ENCODE data around the gene FAM120A. TPM values are rescaled to one million over a fixed set of nuclear protein-coding genes. Genes with fewer than 3 reads are reported as not detected.
A peak's percentile ranks its signal among the peaks of the same experiment; 100 is the strongest.

Gene FAM120A
- total and polyA plus RNA-seq, 2 of the 13 experiments (the other 11 are each of a cell fraction or from before 2014, with no cell fraction given): 41.3 to 44.4 TPM

DNA sequence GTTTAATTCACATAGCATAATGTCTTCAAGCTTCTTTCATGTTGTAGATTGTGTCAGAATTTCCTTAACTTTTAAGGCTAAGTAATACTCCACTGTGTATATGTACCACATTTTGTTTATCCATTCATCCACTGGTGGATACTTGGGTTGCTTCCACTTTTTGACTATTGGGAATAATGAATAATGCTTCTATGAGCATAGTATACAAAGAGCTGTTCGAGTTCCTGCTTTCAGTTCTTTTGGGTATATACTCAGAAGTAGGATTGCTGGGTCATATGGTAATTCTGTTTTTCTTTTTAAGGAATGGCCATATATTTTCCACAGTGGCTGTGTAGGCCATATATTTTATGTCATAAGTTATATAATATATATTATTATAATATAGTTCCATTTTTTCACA lies 5.5 kb downstream of the FAM120A start (continued):
- TF ChIP-seq, protein P1, sequence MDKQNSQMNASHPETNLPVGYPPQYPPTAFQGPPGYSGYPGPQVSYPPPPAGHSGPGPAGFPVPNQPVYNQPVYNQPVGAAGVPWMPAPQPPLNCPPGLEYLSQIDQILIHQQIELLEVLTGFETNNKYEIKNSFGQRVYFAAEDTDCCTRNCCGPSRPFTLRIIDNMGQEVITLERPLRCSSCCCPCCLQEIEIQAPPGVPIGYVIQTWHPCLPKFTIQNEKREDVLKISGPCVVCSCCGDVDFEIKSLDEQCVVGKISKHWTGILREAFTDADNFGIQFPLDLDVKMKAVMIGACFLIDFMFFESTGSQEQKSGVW (CRISPR knock-in tag; IDR thresholded peaks at IDR 0.05; ENCODE audit: borderline replicate concordance): no peak
- TF ChIP-seq, protein P2, sequence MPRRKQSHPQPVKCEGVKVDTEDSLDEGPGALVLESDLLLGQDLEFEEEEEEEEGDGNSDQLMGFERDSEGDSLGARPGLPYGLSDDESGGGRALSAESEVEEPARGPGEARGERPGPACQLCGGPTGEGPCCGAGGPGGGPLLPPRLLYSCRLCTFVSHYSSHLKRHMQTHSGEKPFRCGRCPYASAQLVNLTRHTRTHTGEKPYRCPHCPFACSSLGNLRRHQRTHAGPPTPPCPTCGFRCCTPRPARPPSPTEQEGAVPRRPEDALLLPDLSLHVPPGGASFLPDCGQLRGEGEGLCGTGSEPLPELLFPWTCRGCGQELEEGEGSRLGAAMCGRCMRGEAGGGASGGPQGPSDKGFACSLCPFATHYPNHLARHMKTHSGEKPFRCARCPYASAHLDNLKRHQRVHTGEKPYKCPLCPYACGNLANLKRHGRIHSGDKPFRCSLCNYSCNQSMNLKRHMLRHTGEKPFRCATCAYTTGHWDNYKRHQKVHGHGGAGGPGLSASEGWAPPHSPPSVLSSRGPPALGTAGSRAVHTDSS (CRISPR knock-in tag; conservative IDR thresholded peaks at IDR 0.05): no peak

DNA sequence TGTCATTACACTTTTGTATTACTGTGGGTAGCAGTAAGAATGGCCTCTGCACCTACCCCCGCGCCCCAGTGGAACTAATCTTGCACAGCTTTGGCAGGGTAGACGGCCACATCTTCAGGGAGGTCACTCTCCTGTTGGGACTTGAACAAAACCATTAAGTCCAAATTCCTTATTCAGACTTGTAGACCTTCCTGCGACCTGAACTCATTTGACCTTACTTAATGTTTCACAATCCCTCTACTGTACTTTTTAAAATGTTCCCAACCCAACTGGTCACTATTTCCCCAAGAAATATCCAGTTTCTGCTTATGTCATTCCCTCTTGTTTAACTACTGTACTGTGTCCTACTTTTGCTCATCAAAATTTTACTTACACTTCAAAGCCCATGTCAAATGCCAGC lies 7.2 kb downstream of the FAM120A start:
- peaks cover 43% of the 10 kb centered on the region for H4K20me1 ChIP-seq (ENCODE audit: insufficient read depth, low read length)
- H3K9ac ChIP-seq (ENCODE audit: insufficient read depth, low read depth, low read length): no peak overlapping the region
- intact Hi-C loops (cut with micrococcal nuclease; ENCODE audit: unreplicated experiment) (no loop called here), in situ Hi-C loops (cut with HindIII; ENCODE audit: extremely low pct_ligation_motif_present, low pct_unique_long_range_greater_than_20kb) (no loop called here)
- H3K79me2 ChIP-seq (ENCODE audit: insufficient read depth, low read length): peaks cover 98% of the 10 kb centered on the region
- H3K9me3 ChIP-seq (ENCODE audit: low read length): no peaks in the 10 kb centered on the region
- POLR2A ChIA-PET: no interaction called here
- H3K4me1 ChIP-seq (ENCODE audit: insufficient read depth, low read length): peaks cover 92% of the 10 kb centered on the region
- FAIRE-seq: no peak
- no peak for TF ChIP-seq ZNF782 (CRISPR knock-in tag; IDR thresholded peaks at IDR 0.05; ENCODE audit: borderline replicate concordance)
- 0 out of 2 replicates have a peak, but pooled peaks have one; percentile 8 for TF ChIP-seq RXRB (CRISPR knock-in tag; IDR thresholded peaks at IDR 0.05; ENCODE audit: borderline replicate concordance)
- TF ChIP-seq BHLHE40 (IDR thresholded peaks at IDR 0.05; ENCODE audit: low read length): no peak
- TF ChIP-seq, protein P3, sequence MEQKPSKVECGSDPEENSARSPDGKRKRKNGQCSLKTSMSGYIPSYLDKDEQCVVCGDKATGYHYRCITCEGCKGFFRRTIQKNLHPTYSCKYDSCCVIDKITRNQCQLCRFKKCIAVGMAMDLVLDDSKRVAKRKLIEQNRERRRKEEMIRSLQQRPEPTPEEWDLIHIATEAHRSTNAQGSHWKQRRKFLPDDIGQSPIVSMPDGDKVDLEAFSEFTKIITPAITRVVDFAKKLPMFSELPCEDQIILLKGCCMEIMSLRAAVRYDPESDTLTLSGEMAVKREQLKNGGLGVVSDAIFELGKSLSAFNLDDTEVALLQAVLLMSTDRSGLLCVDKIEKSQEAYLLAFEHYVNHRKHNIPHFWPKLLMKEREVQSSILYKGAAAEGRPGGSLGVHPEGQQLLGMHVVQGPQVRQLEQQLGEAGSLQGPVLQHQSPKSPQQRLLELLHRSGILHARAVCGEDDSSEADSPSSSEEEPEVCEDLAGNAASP (CRISPR knock-in tag; IDR thresholded peaks at IDR 0.05; ENCODE audit: borderline replicate concordance): peak; percentile 52; the same call in 1 of the 2 replicates
- no peak overlapping the region for H3K4me2 ChIP-seq (ENCODE audit: low read depth, low read length)
- no peak overlapping the region for H3K4me3 ChIP-seq (replicated peaks in 1 of 3; ENCODE audit: insufficient read depth in 1 of 3, low read depth in 2 of 3, low read length in 3 of 3)
- CTCF ChIA-PET (ENCODE audit: low intra/inter-chr PET ratio, low total read pairs): no interaction called here
- H3K27ac ChIP-seq (ENCODE audit: extremely low read length, insufficient read depth, low read length): peak overlapping the region; percentile 9
- H3K27me3 ChIP-seq (ENCODE audit: control insufficient read depth in 1 of 2, insufficient read depth in 2 of 2, low read length in 2 of 2): no peaks in the 10 kb centered on the region; a peak in 1 of 5 replicates
- H2AFZ ChIP-seq (ENCODE audit: low read length): no peak overlapping the region
- ATAC-seq: no peak; the same call in 2 of the 3 replicates
- no TSS peak for BruUV-seq (replicated peaks)
- peaks cover 0 to 4% of the 10 kb centered on the region in 2 experiments; a peak in 3 of 5 replicates for H3K36me3 ChIP-seq (replicated peaks in 1 of 2; ENCODE audit: control insufficient read depth in 1 of 2, insufficient read depth in 2 of 2, low read length in 2 of 2)
- peak; percentile 28 for DNase-seq (ENCODE audit: low spot score)
- WGBS (ENCODE audit: low lambda C conversion rate): 82% methylated on average over 4 of the region's 4 CpGs

Measured in HepG2 (cell line).